Neural crest cell (in vitro differentiated cells): ENCODE data around the gene CFAP54. TPM values are rescaled to one million over a fixed set of nuclear protein-coding genes. Genes with fewer than 3 reads are reported as not detected.
"Not testable (repeated sequence)": the region's sequence is repeated elsewhere in the genome, so short reads cannot be mapped to it uniquely, and the experiment has no call there.

Experiments
- DNase-seq: peaks from one replicate; pipeline ENCODE4 v3.0.0; 2021; ENCODE audit warnings: low read depth, mixed read lengths, low spot score
- H3K27ac Mint-ChIP-seq: one replicate; pipeline ENCODE4 v1.8.0; 2021; ENCODE audit warnings: mild to moderate bottlenecking, mixed read lengths; ENCODE audit not compliant: unreplicated experiment
- H3K27me3 Mint-ChIP-seq: 2 replicates; pipeline ENCODE4 v1.8.0; 2021; ENCODE audit warnings: low read depth, mild to moderate bottlenecking, mixed read lengths
- H3K36me3 Mint-ChIP-seq: 2 replicates; pipeline ENCODE4 v1.8.0; 2021; ENCODE audit warnings: low read depth, mild to moderate bottlenecking, mixed read lengths
- H3K4me1 Mint-ChIP-seq: 2 replicates; pipeline ENCODE4 v1.8.0; 2021; ENCODE audit warnings: mixed read lengths
- H3K4me3 Mint-ChIP-seq: one replicate; pipeline ENCODE4 v1.8.0; 2021; ENCODE audit warnings: mild to moderate bottlenecking, mixed read lengths
- H3K9me3 Mint-ChIP-seq: 2 replicates; pipeline ENCODE4 v1.8.0; 2021; ENCODE audit warnings: mixed read lengths
- CTCF ChIP-seq: fragments of 200-600 bp; sonication (generic); conservative IDR thresholded peaks from 2 replicates; pipeline ENCODE4 v1.5.0; 2021; ENCODE audit warnings: antibody characterized with exemption, mild to moderate bottlenecking
- total RNA-seq: library from RNA; stranded (reverse); gene quantifications from 2 replicates; pipeline ENCODE4 v1.2.1, GENCODE V29; 2021

CFAP54 gene
- total RNA-seq, 1 donor from 2014 or later, result 3.1 TPM

DNA sequence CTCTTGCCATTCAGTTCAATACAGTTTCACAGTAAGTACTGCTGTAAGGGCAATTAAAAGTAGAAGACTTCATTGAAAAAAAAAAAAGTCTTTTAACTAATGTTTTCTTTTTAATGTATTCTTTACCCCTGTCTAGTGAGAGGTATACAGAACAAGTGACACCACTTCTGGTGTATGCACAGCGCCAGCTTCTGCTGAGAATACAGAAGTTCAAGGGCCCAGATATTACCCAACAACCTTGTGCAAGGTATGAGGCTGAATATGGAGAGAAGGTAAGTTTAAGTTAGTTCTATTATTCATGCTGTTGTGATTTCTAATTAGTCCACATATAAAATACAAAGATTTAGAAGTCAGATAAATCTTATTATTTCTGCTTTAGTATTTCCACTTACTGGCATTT, 168.7 kb downstream of the CFAP54 start:
- no peak for DNase-seq
- no peak overlapping the region for H3K27ac Mint-ChIP-seq
- no peaks in the 10 kb centered on the region for H3K36me3 Mint-ChIP-seq
- H3K4me3 Mint-ChIP-seq, result no peak overlapping the region
- H3K27me3 Mint-ChIP-seq, result no peaks in the 10 kb centered on the region
- H3K4me1 Mint-ChIP-seq, result no peaks in the 10 kb centered on the region
- TF ChIP-seq CTCF, result no peak
- H3K9me3 Mint-ChIP-seq, result no peaks in the 10 kb centered on the region

DNA sequence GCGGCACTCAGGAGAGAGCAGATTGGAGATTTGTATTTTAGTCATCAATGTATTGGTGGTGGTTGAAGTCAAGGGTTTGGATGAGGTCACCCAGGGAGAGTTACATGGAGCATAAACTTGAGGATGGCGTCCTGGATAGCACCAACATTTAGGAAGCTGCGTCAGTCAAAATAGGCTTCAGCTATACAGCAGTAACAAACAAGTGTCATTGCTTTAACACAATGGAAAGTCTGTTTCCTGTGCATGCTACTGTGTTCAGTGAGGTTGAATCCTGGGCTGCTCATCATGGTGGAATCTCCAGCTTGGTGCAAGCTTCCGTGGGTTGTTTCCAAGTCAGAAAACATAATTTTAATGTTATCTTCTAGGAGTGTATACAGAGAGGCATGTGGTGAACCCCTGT, 180.4 kb downstream of the CFAP54 start:
- Mint-ChIP-seq H3K36me3 (peaks cover 9% of the 10 kb centered on the region), H3K4me1 (no peaks in the 10 kb centered on the region), H3K27ac (no peak overlapping the region), H3K4me3 (no peak overlapping the region), H3K9me3 (peaks cover 10% of the 10 kb centered on the region), H3K27me3 (no peaks in the 10 kb centered on the region)
- no peak for DNase-seq
- TF ChIP-seq CTCF, result no peak

DNA sequence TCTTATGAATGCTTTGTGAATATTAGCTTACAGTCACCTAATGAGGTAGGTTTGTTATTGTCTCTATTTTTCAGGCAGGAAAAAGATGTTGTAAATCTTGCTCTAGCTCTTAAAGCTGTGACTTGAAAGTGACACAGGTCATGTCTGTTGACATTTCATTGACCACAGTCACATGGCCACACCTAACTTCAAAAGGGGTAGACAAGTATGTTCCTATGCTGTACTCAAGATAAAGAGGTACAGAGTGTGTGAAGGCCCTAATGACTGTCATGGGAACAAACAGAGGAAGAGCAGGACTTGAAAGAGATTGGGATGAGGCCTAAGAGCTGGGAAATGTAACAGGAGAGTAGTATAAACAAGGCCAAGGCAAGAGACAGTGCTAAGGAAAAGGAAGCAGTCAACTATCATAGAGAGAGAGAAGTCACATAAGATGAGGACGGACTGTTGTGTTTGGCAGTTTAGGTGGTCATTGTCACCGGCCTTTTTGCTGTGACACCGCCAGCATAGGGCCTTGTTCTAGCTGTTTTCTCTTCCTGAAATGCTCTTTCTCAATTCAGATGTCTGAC, 181.0 kb downstream of the CFAP54 start:
- DNase-seq, result no peak
- Mint-ChIP-seq H3K9me3 (peaks cover 7% of the 10 kb centered on the region), H3K27ac (no peak overlapping the region), H3K4me1 (no peaks in the 10 kb centered on the region), H3K27me3 (no peaks in the 10 kb centered on the region), H3K4me3 (no peak overlapping the region), H3K36me3 (peaks cover 7% of the 10 kb centered on the region)
- TF ChIP-seq CTCF, result no peak

GRCh38 chr12:96675519-96675918, 186.1 kb downstream of the CFAP54 start:
- not testable (repeated sequence) for H3K27ac Mint-ChIP-seq, DNase-seq, H3K4me1 Mint-ChIP-seq, H3K27me3 Mint-ChIP-seq, H3K9me3 Mint-ChIP-seq, H3K36me3 Mint-ChIP-seq, H3K4me3 Mint-ChIP-seq

DNA sequence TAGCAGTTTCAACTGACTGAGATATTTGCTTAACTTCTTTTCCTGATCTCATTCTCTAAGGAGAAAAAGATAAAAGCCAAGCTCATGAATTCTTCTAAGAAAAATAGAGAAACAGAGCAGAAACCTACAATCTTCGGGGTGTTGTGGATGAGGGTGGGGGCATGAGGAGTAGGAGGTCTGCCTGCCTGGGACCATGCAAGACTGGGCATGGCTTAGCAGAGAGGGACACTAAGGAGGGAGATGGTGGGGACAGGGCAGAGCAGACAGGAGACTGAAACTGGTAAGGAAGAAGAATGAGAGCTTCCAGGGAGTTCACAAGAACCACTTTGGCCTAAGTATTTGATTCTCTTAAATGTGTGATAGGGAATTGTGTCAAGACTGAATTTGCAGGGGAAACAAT, 188.0 kb downstream of the CFAP54 start:
- H3K9me3 Mint-ChIP-seq, result no peaks in the 10 kb centered on the region
- no peaks in the 10 kb centered on the region for H3K4me1 Mint-ChIP-seq
- no peaks in the 10 kb centered on the region for H3K36me3 Mint-ChIP-seq
- no peak overlapping the region for H3K4me3 Mint-ChIP-seq
- TF ChIP-seq CTCF, result no peak
- H3K27ac Mint-ChIP-seq, result peak overlapping the region; percentile 7
- peaks cover 3% of the 10 kb centered on the region for H3K27me3 Mint-ChIP-seq
- DNase-seq, result no peak

DNA sequence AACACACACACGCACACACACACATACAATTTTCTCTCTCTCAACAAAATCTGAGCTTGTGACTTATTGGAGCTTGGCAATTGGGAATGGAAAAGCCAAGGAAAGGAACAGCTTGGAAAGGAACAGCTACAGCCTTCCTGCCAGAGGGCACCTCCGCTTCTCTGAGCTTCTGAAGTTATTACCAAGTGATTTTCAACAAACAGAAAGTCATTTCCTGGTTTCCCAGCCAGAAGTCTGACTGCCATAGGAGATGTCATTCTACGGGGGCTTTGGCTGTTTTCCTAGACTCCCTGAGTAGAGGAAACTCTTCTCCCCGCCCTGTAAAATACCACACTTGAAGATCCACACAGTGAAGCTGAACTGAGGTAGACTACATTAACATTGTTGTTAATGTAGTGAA, 198.3 kb downstream of the CFAP54 start:
- Mint-ChIP-seq H3K9me3 (peaks cover 2% of the 10 kb centered on the region), H3K4me3 (no peak overlapping the region), H3K27ac (no peak overlapping the region), H3K36me3 (peaks cover 2% of the 10 kb centered on the region), H3K4me1 (peaks cover 4% of the 10 kb centered on the region), H3K27me3 (no peaks in the 10 kb centered on the region)
- no peak for DNase-seq
- no peak for TF ChIP-seq CTCF
